Germinal center (tissue), 1 donor: ENCODE data around the gene ATCAY.
"Not testable (repeated sequence)": the region's sequence is repeated elsewhere in the genome, so short reads cannot be mapped to it uniquely, and the experiment has no call there.

ENCODE experiments used
- DNase-seq: peaks from one replicate; pipeline ENCODE4 v3.0.0; 2012; ENCODE audit warnings: mixed read lengths, low spot score

Gene ATCAY

DNA sequence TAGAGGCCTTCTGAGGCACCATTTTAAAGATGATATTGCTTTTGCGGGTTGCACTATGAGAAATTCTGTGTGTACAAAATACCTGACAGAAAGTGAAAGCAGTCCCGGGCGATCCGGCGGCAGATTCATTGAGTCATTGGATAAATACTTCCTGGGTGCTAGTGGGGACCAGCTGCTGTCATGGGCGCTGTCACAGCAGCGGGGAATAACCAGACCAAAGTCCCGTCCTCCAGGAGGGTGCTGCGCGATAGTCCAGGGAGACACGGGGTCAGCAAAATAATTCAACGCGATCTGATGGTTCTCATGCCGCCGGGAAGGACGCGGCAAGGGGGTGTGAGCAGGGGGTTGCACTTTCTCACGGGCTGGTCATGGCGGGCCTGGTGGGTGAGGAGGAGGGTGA, 25.2 kb upstream of the ATCAY start:
- no peak for DNase-seq

GRCh38 chr19:3857449-3858003, 23.0 kb upstream of the ATCAY start:
- peak; percentile 84 for DNase-seq

- DNase-seq, result no peak
Observed at GRCh38 chr19:3860499-3860898, 20.0 kb upstream of the ATCAY start.

- no peak for DNase-seq
Observed at GRCh38 chr19:3862826-3863500, 17.5 kb upstream of the ATCAY start.

GRCh38 chr19:3863648-3864047, 16.8 kb upstream of the ATCAY start:
- no peak for DNase-seq

DNA sequence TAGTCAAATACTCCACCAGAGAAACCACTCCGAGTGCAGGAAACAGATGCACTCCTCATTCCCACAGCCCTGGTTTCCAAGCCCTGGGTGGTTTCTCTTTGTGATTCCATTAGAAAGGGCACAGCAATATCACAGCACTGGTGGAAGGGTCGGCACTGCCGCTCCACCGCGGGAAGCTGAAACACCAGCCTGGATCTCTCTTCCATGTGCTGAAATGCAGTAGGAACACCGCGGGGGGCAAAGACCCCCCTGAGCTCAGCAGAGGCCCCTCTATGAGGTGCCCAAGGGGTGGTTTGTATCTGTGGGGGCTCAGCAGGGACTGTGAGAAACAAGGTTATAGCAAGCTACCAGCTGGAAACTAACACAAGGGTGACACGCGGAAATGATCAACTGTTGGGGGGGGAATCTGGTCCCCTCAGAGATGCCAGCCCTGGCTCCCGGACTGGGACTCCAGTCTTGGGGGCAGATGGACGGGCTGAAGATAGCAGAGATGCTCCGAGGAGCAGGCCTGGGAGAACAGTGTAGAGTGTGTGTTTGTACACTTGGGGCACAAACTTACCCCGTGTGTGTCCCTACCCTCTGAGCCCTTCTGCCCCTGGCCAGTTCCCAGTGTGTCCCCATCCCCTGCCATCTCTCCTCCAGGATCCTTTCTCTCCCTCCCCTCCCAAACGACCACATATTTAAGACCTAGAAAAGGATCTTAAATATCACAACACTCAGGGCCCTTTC, 13.4 kb upstream of the ATCAY start:
- DNase-seq, result no peak

- DNase-seq, result no peak
Observed at GRCh38 chr19:3867971-3868769, 12.3 kb upstream of the ATCAY start.

DNA sequence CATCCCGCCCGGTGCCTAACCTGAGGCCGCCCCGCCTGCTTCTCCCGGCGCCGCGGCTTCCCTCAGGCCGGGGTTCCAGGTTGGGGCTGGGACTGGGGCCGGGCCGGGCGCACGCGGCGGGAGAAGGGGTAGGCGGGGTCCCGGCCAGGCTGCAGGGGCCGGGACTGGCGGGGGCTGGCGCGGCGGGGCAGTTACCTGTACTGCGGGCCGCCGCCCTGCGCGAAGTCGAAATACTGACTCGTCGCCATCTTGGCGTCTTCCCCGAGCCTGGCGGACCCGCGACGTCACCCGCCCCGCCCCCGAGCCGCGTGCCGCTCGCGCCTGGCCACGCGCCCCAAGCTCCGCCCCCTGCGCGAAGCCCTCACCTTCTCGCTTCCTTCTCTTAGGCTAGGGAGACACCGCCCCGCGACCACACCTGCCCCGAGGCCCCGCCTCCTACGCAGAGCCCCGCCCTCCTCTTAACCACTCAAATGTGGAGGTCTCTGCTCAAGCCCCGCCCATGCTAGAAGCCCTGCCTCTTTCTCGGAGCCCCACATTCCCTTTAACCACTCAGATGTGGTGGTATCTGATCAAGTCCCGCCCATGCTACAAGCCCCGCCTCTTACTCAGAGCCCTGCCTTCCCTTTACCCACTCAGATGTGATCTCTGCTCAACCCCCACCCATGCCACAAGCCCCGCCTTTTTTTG, 11.6 kb upstream of the ATCAY start, which contains the start of gene ZFR2:
TSS of gene ZFR2 (minus strand) at position 269 of the 687 bp plus-strand sequence. CDS start at position 248, 21 bp downstream.
- no peak for DNase-seq

GRCh38 chr19:3873151-3873550, 7.3 kb upstream of the ATCAY start:
- DNase-seq, result no peak

DNA sequence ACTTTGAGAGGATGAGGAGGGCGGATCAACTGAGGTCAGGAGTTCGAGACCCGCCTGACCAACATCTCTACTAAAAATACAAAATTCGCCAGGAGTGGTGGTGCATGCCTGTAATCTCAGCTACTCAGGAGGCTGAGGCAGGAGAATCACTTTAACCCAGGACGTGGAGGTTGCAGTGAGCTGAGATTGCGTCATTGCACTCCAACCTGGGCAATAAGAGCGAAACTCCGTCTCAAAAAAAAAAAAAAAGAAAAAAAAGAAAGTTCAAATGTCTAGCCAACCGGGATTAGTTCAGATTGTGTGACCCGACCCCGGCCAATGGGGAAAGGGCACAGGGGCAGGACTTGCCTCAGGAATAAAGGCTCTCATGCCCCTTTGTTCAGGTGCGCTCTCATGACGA, 5.8 kb upstream of the ATCAY start:
- not testable (repeated sequence) for DNase-seq

- no peak for DNase-seq
Observed at GRCh38 chr19:3879656-3880055, 829 bp upstream of the ATCAY start.

GRCh38 chr19:3881272-3882040, 971 bp downstream of the ATCAY start:
- DNase-seq, result no peak

DNA sequence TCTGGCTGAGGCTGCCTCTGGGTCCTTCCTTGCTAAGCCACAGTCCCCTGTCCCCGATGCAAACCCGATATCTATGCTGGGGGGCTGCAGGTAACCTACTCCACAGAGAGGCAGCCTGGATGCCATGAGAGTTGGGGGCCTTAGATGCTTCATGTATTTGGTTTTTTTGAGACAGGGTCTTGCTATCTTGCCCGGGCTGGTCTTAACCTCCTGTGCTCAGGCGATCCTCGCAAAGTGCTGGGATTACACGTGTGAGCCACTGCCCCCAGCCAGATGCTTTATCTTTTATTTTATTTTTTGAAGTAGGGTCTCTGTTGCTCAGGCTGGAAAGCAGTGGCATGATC, 1.5 kb downstream of the ATCAY start:
- DNase-seq, result no peak

GRCh38 chr19:3890591-3890990, 10.1 kb downstream of the ATCAY start:
- DNase-seq, result no peak

DNA sequence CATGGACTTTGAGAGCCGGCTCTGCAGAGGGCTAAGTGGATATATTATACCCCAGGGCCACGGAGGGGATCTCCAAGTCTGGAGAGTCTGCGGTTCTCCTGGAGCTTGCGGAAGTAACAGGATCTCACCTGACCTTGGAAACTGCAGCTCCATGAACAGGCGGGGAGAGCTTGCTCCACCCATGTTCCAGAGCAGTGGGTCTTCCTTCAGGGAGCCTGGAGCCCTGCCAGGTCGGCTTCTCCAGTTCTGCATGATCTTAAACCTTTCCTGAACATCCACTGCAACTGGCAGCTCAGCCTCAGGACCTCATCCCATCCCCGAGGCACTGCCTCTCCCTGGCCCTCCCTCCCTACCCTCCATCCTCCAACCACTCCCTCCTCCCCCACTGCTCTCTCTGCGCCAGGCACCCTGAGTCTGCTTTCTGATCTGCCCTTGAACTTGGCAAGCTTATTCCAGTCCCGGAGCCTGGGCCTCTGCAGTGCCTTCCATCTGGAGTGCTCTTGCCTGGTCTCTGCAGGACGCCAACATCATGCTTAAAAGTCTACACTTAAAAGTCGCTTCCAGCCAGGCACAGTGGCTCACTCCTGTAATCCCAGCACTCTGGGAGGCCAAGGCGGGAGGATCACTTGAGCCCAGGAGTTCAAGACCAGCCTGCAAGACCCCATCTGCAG, 13.2 kb downstream of the ATCAY start:
- DNase-seq, result no peak

- not testable (repeated sequence) for DNase-seq
Observed at GRCh38 chr19:3894959-3895358, 14.5 kb downstream of the ATCAY start.

- no peak for DNase-seq
Observed at GRCh38 chr19:3895788-3896187, 15.3 kb downstream of the ATCAY start.

- DNase-seq, result no peak
Observed at GRCh38 chr19:3897936-3898335, 17.5 kb downstream of the ATCAY start.

GRCh38 chr19:3898426-3898825, 17.9 kb downstream of the ATCAY start:
- DNase-seq, result no peak

GRCh38 chr19:3899531-3900294, 19.2 kb downstream of the ATCAY start:
- DNase-seq, result no peak
